LoVo (cell line): ENCODE measurements around the gene DAB1.
"Not testable (repeated sequence)": the region's sequence is repeated elsewhere in the genome, so short reads cannot be mapped to it uniquely, and the experiment has no call there.

Experiments used
- DNase-seq: peaks from one replicate; pipeline ENCODE4 v3.0.0-alpha.2; 2016; ENCODE audit warnings: low spot score

Gene DAB1

DNA sequence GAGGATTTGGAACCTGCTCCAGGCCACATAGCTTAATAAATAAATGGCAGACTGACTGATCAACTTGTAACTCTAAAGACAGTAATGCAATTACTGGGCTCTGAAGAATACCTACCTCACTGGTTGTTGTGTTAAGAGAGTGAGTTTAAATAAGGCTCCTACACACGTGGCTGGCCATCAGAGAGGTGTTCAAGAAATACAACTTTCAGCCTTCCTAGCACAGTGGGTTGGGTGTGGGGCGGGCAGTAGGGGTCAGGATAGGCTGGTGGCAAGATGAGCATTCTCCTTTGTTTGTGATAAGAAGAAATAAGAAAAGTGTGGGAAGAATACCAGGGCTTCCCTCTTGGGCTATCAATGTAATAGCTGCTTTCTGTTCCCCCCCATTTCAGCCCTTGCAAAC is 151.3 kb downstream of the DAB1 start:
- DNase-seq: no peak

DNA sequence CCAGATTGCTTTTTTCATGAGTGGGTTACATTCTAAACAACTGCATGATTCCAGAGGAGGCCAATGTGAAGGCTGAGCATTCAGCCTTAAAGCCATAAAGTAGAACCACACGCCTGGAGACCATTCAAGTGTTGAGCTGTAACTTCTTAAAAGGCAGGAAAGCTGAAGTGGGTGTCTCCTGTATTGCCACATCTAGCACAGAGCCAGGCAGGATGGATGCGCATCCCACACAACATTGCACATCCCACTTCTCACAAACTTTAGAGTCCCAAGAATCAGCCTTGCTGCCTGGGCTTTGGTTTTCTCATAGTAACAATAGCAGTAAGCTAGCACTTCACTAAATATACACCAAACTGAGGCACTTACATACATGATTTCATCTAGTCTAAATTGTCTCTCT is 151.7 kb downstream of the DAB1 start:
- DNase-seq: no peak

DNA sequence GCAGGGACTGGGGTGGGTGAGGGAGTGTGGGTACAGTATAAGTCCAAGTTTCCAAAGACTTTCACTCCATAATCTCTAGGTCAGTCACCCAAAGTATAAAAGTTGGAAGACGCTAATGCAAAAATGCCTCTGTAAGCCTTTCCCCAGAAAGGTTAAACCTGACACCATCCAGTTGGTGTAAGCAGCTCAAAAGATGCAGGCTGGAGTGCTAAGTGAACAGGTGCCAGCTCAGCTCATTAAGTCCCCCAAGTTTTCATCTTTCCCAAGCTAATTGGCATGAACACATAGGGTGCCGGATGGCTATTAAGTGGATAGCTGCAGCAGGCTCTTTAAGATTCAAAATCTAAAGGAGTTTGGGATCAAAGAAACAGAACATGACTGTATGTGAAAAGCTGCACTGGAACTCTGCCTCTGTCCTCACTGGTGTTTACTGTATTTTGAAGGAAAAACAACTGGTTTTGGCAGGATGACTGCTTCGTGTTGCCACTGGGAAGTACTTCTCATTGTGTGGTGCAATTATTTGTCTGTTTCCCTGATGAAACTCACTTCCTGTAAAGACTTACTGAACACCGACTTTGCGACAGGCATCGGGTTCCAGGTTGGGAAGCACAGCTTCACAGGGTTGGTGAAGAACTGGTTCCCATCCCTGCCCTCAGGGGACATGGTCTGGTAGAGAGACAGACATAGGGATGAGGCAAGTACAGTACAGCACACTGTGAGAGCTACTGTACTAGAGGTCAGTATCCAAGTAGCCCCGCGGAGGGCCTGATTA is 152.7 kb downstream of the DAB1 start:
- DNase-seq: no peak

DNA sequence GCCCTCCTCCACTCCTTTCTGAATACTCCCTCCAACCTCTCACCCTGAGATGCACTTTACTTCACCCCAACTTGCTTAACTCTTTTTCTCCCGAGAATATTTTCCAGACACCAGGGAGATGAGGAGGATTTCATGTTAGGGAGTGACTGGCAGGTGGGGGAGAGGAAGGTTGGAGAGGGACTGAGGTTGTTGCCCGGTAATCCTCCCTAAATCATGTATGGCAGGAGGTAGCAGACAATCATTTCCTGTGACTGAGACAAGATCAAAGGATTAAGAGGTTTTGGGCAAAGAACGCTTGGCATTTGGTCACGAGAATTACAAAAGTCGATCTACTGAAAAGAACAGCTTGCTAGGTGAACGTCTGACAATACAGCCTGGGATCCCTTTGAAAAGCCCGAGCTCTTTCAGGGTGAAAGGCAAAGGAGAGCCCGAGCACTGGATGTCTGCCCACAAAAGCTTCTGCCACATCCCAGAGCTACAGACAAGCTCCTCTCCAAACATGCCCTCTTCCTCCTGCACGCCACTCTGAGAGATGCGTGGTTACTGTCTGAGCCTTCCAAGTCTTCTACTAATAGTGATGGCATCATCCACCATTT is 154.1 kb downstream of the DAB1 start:
- no peak for DNase-seq

DNA sequence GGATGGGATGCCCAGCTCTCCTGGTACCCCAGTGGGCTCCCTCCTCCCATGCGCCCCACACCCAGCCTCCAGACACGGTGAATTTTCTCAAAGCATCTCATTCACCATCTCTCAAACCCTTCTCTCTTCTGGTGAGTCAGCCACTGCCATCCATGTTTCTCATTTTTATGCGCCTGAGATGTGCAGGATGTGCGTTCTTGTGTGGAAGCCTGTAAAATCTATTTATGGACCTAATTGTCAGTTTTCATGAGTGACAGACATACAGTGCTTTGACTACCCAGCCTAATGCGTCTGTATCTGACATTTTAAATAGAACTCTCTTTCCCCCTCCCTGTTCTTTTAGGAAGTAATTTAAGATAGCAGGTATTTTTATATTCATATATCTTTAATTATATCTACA is 158.8 kb downstream of the DAB1 start:
- DNase-seq: no peak

DNA sequence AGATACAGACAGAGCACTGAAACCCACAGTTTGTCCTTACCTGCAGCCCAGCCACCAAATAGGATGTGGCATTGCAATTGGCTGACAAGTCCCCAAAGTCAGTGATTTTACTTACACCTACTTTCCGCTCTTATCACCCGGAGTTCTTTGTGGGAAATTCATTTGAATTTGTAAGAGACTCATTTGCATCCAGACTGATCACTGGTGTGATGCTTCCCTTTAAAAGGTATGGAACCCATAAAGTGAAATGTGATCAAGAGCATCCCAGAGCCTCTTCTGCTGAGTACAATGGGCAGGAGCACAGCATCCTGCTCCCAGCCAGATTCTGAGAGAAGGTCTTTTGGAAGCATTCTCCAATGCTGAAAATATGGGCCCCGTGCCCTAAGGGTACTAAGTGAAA is 161.4 kb downstream of the DAB1 start:
- DNase-seq: no peak

DNA sequence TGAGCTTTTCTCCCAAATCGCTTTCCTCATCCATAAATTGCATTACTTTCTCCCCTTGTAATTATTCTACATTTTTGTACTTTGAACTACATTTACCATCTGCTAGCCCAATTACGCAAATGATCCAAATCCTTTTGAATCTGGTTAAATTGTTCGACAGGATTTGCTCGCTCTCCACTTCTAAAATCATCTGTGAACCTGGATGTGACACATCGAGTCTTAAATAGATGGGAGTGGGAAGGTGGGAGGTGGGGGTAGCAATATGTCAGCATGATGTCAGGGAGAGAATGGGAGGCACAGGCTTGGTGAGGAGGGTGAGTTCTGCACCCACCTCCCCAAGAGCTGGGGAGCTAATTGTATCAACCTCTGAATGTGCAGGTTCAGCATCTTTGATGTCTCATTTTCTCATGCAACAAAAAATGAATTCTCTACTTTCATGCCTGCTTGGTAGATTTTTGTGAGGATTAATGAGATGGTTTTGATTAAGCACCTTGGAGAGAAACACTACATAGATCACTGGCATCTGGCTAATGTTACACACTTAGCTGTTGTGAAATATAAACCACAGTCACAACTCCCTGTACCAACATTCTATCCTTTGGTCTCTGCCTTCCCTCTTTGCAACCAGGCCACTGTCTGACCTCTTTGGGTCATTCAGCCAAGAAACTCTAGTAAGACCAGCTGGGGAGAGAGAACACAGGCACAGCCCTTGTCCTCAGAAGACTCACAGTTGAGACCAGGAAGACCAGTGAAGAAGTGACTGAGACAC is 165.1 kb downstream of the DAB1 start:
- DNase-seq: no peak

DNA sequence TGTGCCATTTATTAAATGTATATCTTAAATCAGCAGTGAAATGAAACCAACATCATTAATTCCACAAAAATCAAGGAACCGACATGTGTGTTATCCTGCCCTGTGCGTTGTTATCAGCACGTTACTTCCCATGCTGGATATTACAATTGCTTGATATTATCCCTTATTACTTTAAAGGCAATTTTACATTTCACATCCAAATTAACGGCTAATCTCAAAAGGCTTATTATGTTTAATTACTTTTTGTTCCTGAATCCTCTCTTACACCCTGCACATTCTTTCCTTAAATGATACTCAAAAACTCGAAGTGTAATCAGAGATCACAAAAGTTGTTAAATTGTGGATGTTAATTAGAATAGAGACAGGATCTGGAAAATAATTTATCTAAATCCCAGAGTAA is 167.9 kb downstream of the DAB1 start:
- no peak for DNase-seq

DNA sequence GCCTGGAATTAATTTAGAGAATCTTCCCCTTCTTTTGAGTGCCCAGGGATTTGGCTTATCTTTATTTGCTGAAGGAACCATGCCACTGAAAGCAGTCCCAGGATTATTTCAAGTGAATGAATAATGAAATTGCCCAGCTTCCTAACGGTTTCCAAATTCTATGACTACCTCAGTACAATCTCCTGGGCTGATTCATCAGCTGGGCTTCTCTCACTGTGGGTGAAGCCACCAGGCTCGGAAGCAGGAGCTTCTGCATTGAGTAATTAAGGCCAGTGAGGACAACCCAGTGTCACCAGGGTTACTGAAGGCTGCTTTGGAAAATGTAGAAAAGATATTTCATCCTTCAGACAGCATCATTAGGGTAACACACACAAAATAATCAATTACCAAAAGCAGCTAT is 169.8 kb downstream of the DAB1 start:
- no peak for DNase-seq

DNA sequence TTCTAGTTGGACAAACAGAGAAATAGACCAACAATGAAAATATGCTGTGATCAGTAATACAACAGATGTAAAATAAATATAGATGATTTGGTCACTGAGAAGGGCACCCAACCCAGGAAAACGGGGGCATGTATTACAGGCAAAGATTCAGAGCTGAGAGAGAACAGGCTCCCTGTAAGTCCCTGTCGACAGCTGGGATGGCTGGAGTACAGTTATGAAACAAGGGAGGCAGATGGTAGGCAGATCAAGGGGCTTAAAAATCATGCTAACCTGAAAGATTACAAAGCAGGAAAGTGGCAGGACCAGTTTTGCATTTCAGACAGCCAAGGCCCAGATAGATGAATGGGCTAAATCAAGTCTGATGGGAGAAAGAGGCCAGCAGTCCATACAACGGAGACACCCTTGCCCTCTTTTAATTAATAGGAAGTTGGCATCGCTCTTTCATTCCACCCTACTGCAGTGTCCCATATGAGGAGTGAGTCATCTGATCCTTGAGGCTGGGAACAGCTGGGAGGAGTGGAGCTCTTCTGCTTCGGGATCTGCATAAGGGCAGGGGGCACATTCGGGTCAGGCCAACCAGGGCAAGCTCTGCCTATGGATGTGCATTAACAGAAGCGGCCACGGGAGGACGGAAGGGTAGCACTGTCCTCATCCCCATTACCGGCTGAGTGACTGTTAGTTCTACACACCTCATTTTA is 171.1 kb downstream of the DAB1 start:
- DNase-seq: no peak

DNA sequence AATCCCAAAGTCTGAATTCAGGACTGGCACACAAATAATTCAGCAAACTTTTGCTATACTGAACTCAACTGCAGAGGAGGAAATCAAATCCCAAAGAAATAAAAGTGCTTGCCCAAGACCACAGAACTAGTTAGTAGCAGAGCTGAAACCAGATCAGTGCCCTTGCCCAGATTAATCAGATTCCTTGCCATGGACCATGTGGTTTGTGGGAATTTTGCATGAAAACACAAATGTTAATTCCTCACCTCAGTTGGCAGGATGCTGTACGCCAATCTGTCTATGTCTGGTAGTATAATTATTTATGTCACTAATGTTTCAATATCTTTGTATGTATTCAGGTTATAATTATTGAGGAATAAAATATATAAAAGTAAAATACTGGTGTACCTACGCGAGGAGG is 173.8 kb downstream of the DAB1 start:
- DNase-seq: no peak

DNA sequence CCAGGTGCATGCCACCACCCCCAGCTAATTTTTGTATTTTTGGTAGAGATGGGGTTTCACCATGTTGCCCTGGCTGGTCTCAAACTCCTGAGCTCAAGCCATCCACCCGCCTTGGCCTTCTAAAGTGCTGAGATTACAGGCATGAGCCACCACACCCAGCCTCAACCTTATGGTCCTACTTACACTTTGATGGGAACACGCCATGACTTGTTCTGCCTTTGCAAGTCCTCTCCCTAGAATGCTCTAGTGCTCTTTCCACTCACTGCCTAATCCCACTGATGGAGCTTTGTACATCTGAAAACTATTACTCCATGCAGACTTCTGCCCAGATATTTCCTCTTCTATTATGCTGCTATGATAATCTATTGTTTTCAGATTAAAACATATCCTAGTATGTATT is 174.3 kb downstream of the DAB1 start:
- DNase-seq: no peak

DNA sequence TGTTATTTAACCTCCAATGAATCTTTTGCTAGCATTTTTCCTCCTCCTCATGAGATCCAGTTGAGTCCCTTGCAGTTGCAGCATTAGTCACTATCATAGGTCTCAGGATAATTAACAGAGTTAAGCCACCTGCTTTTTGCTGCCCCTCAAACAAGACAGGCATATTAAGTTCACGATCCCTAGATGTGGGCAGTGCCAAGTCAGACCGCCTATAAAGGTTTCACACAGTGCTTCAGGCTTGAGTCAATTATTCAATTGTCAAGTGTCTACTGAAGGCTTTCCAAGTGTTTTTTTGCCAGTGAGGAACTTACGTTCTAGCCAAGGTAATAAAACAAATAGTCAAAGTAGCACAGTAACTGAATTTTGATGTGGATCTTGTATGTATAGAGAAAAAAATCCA is 175.0 kb downstream of the DAB1 start:
- no peak for DNase-seq

DNA sequence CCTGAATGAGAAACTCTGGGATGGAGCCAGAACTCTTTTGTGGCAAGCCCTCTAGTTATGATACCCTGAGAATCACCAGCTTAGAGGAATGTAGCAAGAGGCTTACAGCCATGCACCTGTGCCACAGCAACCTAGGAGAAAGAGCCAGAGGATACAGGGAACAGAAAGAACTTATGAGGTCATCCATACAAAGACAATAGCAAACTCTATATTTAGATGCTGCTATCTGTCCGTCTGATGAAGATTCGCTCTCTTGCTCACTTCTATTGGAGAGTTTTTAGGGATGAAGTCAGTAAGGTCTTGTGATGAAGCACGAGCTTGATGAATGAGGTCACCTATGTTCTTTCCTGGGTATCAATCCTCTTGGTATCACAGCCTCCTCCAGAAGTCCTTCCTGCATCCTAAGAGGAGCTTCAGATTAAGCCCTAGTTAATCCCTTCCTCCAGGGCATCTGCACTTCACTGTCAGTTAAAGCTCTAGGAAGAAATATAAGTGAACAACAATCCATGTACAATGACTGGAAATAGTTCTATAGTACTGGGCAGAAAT is 185.6 kb downstream of the DAB1 start:
- no peak for DNase-seq

DNA sequence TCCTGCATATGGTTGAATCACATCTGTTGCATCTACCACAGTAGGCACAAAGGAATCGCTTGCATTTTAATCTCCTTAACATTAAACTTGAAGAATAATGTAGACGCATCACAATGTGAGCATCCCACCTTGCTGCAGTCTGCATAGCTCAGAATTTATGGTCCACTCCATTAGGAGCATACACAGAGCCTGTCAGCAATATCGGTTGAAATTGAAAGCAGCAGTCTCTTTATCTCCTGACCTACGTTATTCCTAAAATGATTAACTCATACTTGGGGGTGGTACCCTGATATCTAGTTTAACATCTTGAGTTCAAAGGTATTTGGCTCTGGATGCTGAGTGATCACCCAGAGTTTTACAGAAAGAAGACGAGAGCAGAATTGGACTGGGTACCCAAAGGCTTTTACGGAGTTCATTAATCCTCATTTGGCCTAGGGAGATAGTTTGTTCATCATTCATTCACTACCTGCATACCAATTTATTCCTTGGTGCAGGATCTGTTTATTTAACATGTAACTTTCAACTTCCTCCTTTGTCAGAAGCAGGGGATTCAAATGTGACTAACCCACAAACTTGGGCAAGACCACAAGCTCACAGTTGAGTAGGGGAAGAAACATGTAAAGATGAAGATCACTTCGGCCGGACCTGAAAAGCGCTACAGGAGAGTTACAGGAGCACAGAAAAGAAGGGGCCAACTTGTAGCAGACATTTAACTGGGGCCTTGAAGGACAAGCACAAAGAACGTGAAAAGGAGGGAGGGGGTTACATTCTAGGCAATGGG is 187.9 kb downstream of the DAB1 start:
- DNase-seq: no peak

DNA sequence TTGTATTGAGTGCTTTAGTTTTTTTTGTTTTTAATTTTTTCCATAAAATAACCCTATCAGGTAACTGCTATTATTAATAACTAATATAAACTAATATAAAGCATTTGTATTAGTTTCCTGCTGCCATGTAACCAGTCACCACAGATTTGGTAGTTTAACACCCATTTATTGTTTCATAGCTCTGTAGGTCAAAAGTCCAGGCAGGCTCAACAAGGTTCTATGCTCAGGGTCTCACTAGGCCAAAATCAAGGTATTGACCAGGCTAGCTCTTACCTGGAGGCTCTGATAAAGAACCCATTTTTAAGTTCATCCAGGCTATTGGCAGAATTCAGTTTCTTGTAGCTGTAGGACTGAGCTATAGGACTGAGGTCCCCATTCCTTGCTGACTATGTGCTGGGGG is 189.4 kb downstream of the DAB1 start:
- no peak for DNase-seq

DNA sequence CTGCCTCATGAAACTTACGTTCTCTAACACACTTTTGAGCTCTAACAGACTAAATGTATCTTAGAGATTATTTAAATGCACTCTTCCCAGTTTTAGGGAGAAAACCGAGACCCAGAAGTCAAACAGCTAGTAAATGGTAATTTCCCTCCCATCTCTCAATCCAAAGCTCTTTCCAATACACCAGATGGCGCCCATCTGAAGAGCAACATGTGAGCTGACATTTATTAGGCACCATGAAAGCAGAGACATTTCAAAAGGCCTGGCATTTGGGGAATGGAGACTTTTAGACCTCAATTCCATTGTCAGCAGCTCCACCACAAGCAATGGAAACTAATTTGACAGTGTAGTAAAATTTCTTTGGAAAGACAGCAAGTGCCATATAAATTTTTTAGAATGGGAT is 191.4 kb downstream of the DAB1 start:
- no peak for DNase-seq

DNA sequence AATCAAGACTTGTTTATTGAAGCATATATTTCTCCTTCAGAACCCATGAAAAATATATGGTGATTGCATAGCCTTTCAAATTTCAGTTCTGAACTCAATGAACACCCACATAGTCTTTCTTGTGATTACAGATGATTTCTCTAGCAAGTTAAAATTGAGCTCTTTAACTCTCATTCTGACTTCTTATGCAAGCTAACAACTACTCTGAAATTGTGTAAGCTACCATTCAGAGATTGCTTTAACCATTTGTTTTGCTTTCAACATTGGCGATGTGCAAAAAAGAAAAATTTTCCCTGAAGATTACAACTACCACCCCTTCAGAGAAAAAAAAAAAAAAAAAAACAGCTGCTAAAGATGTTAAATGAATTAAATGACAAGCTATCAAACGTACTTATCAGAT is 193.9 kb downstream of the DAB1 start:
- DNase-seq: no peak

DNA sequence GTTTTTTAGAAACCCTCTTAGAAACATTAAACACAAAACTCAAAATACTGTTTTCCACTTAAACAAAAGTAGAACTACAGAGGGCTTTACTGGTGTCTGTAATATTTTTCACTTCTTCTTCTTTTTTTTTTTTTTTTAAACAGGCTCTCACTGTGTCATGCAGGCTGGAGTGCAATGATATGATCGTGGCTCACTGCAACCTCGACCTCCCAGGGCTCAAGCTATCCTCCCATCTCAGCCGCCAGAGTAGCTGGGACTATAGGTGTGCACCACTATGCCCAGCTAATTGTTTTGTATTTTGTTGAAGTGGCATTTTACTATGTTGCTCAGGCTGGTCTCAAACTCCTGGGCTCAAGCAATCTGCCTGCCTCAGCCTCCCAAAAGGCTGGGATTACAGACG is 194.8 kb downstream of the DAB1 start:
- DNase-seq: no peak

DNA sequence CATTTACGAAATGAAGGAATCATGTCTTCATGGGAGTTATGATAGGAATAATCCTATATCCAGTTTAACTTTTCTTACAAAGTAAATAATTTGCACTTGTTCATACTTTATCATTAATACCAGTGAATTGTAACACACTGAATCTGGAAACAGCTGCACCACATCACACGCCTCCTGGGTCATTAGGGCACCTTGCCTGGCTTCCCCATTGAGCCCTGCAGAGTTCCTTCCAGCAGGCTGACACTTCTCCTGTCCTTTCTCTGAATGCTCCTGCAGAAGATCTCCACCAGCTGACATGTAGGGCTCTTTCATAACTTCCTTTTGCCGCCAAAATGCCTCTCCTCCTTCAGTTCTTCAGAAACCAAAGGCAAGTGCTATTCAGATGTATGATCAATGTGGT is 201.1 kb downstream of the DAB1 start:
- DNase-seq: no peak

DNA sequence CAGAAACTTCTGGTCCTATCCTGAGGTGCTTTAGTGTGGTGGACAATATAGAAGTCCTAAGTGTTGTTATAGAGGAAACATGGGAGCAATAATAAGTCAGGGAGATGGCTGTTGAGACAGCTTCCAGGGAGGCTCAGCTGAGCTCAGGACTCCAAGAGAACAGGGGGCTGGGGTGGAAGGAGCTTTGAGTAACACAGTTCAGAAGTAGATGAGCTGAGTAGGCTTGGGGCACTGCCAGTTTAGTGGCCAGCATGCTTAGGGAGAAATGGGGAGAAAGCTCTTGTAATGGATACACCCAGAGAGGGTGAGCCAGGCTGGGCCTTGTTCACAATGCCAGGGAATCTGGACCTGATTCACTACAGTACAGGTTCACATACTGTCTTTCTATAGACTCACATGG is 201.6 kb downstream of the DAB1 start:
- DNase-seq: no peak

DNA sequence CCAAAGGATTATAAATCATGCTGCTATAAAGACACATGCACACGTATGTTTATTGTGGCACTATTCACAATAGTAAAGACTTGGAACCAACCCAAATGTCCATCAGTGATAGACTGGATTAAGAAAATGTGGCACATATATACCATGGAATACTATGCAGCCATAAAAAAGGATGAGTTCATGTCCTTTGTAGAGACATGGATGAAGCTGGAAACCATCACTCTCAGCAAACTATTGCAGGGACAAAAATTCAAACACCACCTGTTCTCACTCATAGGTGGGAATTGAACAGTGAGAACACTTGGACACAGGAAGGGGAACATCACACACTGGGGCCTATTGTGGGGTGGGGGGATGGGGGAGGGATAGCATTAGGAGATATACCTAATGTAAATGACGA is 203.0 kb downstream of the DAB1 start:
- not testable (repeated sequence) for DNase-seq
